Measurements from ENCODE around the gene INVS. TPM values are rescaled to one million over a fixed set of nuclear protein-coding genes. Genes with fewer than 3 reads are reported as not detected.

Gene INVS
- polyA plus RNA-seq, 1 of the 3 experiments (the other 2 are of a cell fraction): 8.1 TPM

DNA sequence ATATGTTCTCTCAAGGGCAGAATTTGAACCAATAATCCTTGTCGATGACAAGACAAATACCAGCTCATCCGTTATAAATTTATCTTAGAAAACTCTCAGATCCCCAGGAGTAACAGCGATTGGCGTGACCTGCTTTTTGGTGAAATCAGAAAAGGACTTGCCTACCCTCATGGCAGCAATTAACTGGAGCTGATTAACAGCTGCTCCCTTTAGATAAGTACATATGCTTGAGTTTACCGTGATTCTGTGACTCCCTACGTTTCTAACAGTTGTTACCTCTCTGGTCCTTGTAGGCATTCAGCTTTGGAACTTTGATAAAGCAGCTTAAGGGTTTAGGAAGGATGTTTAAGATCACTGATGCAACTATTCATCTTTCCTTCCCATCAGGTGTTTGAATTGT is 2.6 kb downstream of the INVS start (continued):
- TF ChIP-seq, protein P1, sequence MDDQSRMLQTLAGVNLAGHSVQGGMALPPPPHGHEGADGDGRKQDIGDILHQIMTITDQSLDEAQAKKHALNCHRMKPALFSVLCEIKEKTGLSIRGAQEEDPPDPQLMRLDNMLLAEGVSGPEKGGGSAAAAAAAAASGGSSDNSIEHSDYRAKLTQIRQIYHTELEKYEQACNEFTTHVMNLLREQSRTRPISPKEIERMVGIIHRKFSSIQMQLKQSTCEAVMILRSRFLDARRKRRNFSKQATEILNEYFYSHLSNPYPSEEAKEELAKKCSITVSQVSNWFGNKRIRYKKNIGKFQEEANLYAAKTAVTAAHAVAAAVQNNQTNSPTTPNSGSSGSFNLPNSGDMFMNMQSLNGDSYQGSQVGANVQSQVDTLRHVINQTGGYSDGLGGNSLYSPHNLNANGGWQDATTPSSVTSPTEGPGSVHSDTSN (IDR thresholded peaks at IDR 0.05): no peak
- TF ChIP-seq EZH2phosphoT487 (IDR thresholded peaks at IDR 0.05; ENCODE audit: borderline replicate concordance, low read depth) (no peak), GATA2 (CRISPR knock-in tag; IDR thresholded peaks at IDR 0.05) (no peak)

DNA sequence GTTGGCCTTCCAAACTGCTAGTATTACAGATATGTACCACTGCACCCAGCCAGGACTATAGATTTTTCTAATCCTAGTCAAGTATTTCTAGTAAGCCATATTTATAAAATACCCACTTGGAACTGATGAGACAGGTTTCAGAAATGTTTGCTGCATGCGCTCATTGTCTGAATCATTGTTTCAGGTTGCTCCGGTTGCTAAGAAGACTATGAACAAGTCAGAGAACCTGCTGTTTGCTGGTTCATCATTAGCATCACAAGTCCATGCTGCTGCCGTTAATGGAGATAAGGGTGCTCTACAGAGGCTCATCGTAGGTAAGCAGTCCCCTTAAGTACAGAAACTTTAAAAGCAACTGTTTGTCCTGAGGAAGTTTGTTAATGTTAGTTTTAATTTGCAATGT is 5.3 kb downstream of the INVS start:
- 70% methylated on average over 4 of the region's 4 CpGs for WGBS (ENCODE audit: low lambda C conversion rate)
- no peaks in the 10 kb centered on the region for H4K20me1 ChIP-seq (ENCODE audit: insufficient read depth)
- no peak overlapping the region for H3K4me3 ChIP-seq (ENCODE audit: low read depth in 2 of 2, low read length in 1 of 2)
- ChIA-PET CTCF (no interaction called here), POLR2A (no interaction called here)
- peak overlapping the region; percentile 10; the same call in 1 of the 2 replicates for H3K9ac ChIP-seq
- H3F3A ChIP-seq (replicated peaks; ENCODE audit: insufficient read depth): peaks cover 7% of the 10 kb centered on the region
- H3K27ac ChIP-seq (ENCODE audit: low read depth in 2 of 2, low read length in 1 of 2): peak overlapping the region in 1 of 2 experiments; percentile 37; a peak in 1 of 4 replicates
- TF ChIP-seq, protein P2, sequence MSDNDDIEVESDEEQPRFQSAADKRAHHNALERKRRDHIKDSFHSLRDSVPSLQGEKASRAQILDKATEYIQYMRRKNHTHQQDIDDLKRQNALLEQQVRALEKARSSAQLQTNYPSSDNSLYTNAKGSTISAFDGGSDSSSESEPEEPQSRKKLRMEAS (IDR thresholded peaks at IDR 0.05; ENCODE audit: low read depth): no peak
- TF ChIP-seq JUND (IDR thresholded peaks at IDR 0.05): peak; percentile 42; the same call in 1 of the 2 replicates
- TF ChIP-seq FOSL2 (IDR thresholded peaks at IDR 0.05; ENCODE audit: borderline replicate concordance, low read depth): peak; percentile 38; the same call in 1 of the 2 replicates
- DNase-seq: no peak
- H2AFZ ChIP-seq (ENCODE audit: low read depth): no peak overlapping the region
- H3K79me2 ChIP-seq (ENCODE audit: insufficient read depth): peaks cover 37% of the 10 kb centered on the region; the same call in 1 of the 2 replicates
- H3K9me2 ChIP-seq: no peaks in the 10 kb centered on the region
- peaks cover 53 to 63% of the 10 kb centered on the region in 2 experiments for H3K36me3 ChIP-seq (replicated peaks in 1 of 2; ENCODE audit: control insufficient read depth in 1 of 2, insufficient read depth in 2 of 2, low read length in 1 of 2)
- no peak overlapping the region for H3K4me2 ChIP-seq
- peaks cover 6 to 8% of the 10 kb centered on the region in 2 experiments; a peak in 3 of 4 replicates for H3K4me1 ChIP-seq (ENCODE audit: control insufficient read depth in 1 of 2, insufficient read depth in 2 of 2, low read depth in 1 of 2, low read length in 1 of 2)
- H3K27me3 ChIP-seq (ENCODE audit: insufficient read depth): no peaks in the 10 kb centered on the region
- H3K9me3 ChIP-seq: no peaks in the 10 kb centered on the region

DNA sequence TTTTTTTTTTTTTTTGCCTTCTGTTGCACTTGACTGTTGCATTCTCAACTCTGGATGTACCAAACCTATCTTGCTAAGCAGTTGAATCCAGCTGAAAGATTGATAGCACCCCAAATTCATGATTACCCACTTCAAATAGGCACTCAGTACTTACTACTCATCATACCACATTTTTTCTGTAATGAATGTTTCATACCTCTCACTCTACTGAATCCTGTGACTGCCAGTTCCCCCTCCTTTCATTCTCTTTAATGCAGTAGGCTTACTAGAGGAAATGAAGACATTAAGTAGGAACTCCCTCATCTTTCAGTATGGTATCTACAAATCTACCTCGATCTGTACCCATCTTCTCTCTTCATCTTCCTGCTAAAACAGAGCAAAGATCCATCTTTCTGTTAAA is 6.8 kb downstream of the INVS start:
- H3K9me3 ChIP-seq: no peaks in the 10 kb centered on the region
- no peak overlapping the region for H3K4me3 ChIP-seq (ENCODE audit: low read depth in 2 of 2, low read length in 1 of 2)
- no peaks in the 10 kb centered on the region for H4K20me1 ChIP-seq (ENCODE audit: insufficient read depth)
- no peaks in the 10 kb centered on the region for H3K9me2 ChIP-seq
- peaks cover 9% of the 10 kb centered on the region for H3F3A ChIP-seq (replicated peaks; ENCODE audit: insufficient read depth)
- CTCF ChIA-PET: no interaction called here
- no peak overlapping the region for H3K4me2 ChIP-seq
- POLR2A ChIA-PET: no interaction called here
- H3K36me3 ChIP-seq (replicated peaks in 1 of 2; ENCODE audit: control insufficient read depth in 1 of 2, insufficient read depth in 2 of 2, low read length in 1 of 2): peaks cover 66 to 67% of the 10 kb centered on the region in 2 experiments
- 0% methylated on average over 1 of the region's 1 CpG for WGBS (ENCODE audit: low lambda C conversion rate)
- no peak overlapping the region for H3K27ac ChIP-seq (ENCODE audit: low read depth in 2 of 2, low read length in 1 of 2)
- H3K9ac ChIP-seq: no peak overlapping the region
- no peak overlapping the region for H2AFZ ChIP-seq (ENCODE audit: low read depth)
- DNase-seq: no peak
- H3K27me3 ChIP-seq (ENCODE audit: insufficient read depth): no peaks in the 10 kb centered on the region
- peaks cover 0 to 16% of the 10 kb centered on the region in 2 experiments; a peak in 2 of 4 replicates for H3K4me1 ChIP-seq (ENCODE audit: control insufficient read depth in 1 of 2, insufficient read depth in 2 of 2, low read depth in 1 of 2, low read length in 1 of 2)
- H3K79me2 ChIP-seq (ENCODE audit: insufficient read depth): peaks cover 37% of the 10 kb centered on the region; the same call in 1 of the 2 replicates
- TF ChIP-seq RXRA (IDR thresholded peaks at IDR 0.05; ENCODE audit: borderline replicate concordance, low read depth) (no peak), FOXM1 (IDR thresholded peaks at IDR 0.05; ENCODE audit: low read depth) (no peak), GATA2 (CRISPR knock-in tag; IDR thresholded peaks at IDR 0.05) (no peak), RCOR1 (IDR thresholded peaks at IDR 0.05; ENCODE audit: low read length) (no peak), NFIC (IDR thresholded peaks at IDR 0.05; ENCODE audit: borderline replicate concordance) (no peak), NRF1 (IDR thresholded peaks at IDR 0.05; ENCODE audit: low read depth, low read length) (no peak), JUND (IDR thresholded peaks at IDR 0.05) (no peak), TAF1 (IDR thresholded peaks at IDR 0.05; ENCODE audit: borderline replicate concordance, low read depth, low read length) (no peak), MEF2A (IDR thresholded peaks at IDR 0.05; ENCODE audit: borderline replicate concordance, low read depth) (no peak), SMC3 (IDR thresholded peaks at IDR 0.05; ENCODE audit: low read depth, low read length) (no peak)
- TF ChIP-seq, protein P1 (IDR thresholded peaks at IDR 0.05): no peak
- TF ChIP-seq, protein P3, sequence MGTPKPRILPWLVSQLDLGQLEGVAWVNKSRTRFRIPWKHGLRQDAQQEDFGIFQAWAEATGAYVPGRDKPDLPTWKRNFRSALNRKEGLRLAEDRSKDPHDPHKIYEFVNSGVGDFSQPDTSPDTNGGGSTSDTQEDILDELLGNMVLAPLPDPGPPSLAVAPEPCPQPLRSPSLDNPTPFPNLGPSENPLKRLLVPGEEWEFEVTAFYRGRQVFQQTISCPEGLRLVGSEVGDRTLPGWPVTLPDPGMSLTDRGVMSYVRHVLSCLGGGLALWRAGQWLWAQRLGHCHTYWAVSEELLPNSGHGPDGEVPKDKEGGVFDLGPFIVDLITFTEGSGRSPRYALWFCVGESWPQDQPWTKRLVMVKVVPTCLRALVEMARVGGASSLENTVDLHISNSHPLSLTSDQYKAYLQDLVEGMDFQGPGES (IDR thresholded peaks at IDR 0.05; ENCODE audit: low read depth, low read length): no peak
- TF ChIP-seq, protein P4, sequence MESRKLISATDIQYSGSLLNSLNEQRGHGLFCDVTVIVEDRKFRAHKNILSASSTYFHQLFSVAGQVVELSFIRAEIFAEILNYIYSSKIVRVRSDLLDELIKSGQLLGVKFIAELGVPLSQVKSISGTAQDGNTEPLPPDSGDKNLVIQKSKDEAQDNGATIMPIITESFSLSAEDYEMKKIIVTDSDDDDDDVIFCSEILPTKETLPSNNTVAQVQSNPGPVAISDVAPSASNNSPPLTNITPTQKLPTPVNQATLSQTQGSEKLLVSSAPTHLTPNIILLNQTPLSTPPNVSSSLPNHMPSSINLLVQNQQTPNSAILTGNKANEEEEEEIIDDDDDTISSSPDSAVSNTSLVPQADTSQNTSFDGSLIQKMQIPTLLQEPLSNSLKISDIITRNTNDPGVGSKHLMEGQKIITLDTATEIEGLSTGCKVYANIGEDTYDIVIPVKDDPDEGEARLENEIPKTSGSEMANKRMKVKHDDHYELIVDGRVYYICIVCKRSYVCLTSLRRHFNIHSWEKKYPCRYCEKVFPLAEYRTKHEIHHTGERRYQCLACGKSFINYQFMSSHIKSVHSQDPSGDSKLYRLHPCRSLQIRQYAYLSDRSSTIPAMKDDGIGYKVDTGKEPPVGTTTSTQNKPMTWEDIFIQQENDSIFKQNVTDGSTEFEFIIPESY (IDR thresholded peaks at IDR 0.05; ENCODE audit: borderline replicate concordance, low read depth): no peak
- TF ChIP-seq, protein P5, sequence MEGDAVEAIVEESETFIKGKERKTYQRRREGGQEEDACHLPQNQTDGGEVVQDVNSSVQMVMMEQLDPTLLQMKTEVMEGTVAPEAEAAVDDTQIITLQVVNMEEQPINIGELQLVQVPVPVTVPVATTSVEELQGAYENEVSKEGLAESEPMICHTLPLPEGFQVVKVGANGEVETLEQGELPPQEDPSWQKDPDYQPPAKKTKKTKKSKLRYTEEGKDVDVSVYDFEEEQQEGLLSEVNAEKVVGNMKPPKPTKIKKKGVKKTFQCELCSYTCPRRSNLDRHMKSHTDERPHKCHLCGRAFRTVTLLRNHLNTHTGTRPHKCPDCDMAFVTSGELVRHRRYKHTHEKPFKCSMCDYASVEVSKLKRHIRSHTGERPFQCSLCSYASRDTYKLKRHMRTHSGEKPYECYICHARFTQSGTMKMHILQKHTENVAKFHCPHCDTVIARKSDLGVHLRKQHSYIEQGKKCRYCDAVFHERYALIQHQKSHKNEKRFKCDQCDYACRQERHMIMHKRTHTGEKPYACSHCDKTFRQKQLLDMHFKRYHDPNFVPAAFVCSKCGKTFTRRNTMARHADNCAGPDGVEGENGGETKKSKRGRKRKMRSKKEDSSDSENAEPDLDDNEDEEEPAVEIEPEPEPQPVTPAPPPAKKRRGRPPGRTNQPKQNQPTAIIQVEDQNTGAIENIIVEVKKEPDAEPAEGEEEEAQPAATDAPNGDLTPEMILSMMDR (IDR thresholded peaks at IDR 0.05): no peak
- TF ChIP-seq, protein P2 (IDR thresholded peaks at IDR 0.05; ENCODE audit: low read depth): no peak

All from SK-N-SH (cell line).